Stimulated activated CD8-positive, alpha-beta memory T cell treated with anti-CD3 and anti-CD28 coated beads, Interleukin-7, amount 100 ng/mL, for 4 hours (primary cell): ENCODE results near the gene ZNF652.
A peak's percentile ranks its signal among the peaks of the same experiment; 100 is the strongest.
"Not testable (repeated sequence)": the region's sequence is repeated elsewhere in the genome, so short reads cannot be mapped to it uniquely, and the experiment has no call there.

Source experiments
- DNase-seq, 2 donors: peaks; one replicate each; pipeline ENCODE4 v3.0.0-alpha.2; 2020; ENCODE audit warnings: low read depth in 2 of 2

Gene ZNF652

DNA sequence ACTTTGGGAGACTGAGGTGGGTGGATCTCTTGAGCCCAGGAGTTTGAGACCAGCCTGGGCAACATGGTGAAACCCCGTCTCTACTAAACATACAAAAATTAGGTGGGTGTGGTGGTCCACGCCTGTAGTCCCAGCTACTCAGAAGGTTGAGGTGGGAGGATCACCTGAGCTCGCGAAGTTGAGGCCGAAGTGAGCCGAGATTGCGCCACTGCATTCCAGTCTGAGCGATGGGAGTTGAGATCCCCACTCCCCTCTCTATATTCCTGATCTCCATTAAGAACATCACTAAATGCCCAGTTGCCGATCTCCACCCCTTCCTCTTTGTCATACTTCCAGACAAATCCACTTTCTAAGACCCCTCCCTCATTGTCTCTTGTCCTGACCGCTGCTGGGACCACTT, 24.3 kb upstream of the ZNF652 start:
- DNase-seq = no peak

DNA sequence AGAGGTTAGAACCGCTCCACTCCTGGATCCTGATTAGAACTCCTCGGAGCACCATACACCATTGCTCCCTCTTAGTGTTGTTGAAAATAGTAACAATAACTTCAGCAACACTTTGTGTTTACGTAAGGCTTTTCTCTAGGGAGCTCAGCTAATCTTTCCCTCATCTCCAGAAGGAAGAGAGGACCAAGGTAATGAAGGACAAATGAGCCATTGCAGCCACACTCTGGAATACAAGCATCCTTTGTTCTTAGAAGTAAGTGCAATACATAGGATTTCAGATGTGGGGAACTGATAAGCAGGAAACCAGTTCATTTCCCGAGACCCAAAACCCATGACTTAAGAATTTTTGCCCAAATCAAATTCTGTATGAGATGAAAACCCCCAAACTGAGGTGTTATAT, 22.9 kb upstream of the ZNF652 start:
- DNase-seq = no peak

DNA sequence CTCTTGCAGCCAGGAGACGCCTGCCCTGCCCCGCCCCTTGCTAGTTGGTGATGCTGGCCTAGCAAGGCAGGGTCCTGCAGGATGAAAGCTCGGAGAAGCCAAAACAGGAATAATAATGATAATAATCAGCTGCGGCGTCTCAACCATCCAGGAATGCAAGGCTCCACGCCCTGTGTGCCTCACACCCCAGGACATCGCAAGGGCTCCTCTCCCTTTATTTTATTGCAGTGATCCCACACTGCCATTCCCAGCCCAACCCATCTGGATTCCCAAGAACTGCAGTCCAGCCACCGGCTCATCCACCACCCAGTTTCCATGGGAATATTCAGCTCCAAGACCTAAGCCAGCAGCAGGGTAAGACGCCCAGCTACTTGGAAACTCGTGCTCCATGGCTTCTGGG, 21.0 kb upstream of the ZNF652 start:
- no peak for DNase-seq

GRCh38 chr17:49382556-49382955, 20.5 kb upstream of the ZNF652 start:
- no peak for DNase-seq

DNA sequence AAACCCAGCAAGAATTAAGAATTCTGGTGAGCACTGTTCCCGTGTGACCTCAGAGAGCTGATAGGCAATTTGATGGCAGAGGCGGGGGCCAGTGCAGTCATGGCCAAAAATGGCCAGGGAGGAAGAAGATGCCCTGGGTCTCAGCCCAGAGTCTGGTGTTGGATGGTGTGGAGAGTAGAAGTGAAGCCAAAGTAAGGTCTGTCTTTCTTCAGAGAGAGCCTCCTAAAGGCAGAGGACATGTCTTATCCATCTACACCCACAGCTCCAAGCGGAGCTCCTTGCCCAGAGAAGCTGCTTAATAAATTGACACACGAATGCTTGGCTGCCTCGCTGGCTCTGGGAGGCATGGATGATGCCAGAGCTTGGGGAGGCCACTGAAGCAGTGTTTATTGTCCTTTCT, 19.7 kb upstream of the ZNF652 start:
- DNase-seq = no peak

DNA sequence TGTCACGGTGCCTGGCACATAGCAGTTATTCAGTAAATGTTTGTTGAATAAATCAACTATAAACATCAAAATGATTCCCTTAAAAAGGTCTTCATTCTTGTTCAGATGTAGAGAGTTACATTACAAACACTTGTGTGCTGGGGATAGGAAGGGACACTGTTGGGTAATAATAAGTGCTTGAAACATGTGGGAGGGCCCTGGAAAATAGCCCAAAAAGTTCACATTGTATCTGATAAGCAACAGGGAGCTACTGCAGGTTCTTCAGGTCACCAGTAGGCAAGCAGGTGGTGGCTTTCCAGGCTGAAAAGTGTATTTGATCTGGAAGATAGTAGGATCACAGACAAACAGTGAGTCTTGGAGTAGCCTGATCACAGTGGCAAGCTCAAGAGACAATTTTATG, 19.0 kb upstream of the ZNF652 start:
- DNase-seq = no peak

DNA sequence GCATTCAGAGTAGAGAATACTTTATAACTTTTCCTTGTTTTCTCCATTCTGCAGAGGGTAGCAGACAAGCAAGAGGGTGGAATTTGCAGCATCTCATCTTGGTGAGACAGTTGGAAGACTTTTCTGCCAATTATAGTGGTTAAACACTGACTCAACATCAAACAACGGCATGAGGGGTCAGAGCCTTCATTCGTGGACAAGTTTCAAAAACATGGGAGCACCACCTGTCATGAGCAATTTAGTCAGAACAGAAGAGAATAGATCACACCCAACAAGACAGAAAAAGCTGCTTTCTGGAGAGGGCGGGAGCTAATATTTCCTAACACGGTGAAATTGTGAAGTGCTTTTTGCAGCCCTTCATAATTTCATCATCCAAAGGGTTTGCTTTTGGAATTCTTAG, 17.9 kb upstream of the ZNF652 start:
- DNase-seq = no peak

GRCh38 chr17:49378311-49378710, 16.3 kb upstream of the ZNF652 start:
- no peak for DNase-seq

- DNase-seq = no peak
Measured at GRCh38 chr17:49375544-49375943, 13.5 kb upstream of the ZNF652 start.

DNA sequence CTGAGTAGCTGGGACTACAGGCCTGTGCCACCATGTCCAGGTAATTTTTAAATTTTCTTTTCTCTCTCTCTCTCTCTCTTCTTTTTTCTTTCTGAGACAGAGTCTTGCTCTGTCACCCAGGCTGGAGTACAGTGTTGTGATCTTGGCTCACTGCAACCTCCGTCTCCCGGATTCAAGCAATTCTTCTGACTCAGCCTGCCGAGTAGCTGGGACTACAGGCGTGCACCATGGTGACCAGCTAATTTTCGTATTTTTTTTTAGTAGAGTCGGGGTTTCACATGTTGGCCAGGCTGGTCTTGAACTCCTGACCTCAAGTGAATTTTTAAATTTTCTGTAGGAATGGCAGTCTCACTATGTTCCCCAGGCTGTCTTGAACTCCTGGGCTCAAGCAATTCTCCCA, 11.1 kb upstream of the ZNF652 start:
- no peak for DNase-seq

DNA sequence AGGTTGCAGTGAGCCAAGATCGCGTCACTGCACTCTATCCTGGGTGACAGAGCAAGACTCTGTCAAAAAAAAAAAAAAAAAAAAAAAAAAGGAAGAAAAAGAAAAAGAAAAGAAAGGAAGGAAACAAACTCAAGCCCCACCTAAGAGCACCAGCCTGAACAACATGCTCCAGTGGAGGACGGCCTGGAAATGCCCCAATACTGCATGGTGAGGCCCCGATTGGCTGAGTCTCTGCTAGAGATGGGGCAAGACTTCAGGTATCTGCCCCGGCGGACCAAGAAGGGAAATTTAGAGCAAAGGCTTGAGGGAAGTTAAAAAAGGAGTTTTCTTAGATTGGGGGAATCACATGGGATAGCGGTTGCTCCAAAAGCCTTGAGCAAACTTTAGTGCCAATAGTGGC, 10.4 kb upstream of the ZNF652 start:
- no peak for DNase-seq

DNA sequence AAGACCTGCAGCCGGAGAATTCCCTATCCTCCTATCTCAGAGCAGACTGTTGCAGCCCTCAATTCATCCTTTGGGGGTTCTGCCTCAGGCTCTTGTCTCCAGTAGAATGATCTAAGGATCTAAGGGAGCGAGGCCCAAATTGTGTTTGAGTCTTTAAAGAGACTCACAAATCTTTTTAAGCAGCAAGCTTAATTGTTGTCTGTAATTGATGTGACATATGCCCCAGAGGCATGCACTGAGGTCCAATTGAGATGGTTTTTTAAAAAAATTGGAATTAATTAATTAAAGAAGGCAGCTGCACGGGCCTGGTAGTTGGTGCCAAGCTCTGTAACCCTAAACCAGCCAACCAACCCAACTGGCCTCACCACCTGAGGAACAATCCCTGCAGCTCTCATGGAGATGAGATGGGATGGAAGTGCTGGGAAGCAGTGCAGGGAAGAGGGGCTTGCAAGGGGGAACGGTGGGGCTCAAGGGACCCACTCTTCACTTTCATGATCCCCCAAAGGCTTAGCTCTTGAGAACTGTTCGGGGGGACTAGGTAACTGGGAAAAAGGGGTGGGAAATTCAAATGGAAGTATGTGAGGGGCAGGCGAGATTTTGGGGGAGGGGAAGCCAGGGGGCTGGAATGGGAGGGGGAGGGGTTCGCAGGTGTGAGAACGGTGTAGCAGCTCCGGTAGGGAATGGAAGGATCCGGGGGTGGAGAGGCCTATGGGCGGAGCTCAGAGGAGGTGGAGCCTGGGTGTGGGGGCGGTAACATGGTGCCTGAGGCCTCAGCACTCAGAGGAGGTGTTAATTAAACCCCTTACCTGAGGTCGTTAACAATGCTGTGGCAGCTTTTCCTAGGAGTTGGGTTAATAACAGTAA, 9.2 kb upstream of the ZNF652 start:
- DNase-seq = no peak

DNA sequence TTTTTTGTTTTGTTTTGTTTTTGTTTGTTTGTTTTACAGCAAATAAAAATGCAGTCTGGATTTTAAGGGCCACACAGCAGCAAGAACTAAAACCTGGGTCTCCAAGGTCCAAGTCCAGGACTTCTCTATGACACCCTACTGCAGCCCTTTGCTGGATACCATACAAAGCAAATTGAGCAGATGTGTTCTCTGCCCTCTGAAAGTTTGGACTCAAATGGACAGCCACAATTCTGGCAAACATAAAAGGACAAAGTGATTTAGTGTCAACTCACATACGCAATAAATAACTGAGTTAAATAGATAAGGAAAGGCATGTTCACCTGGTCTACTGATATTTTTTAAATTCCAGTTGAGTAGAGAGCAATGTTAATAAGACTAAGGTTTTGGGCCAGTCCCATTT, 7.7 kb upstream of the ZNF652 start:
- no peak for DNase-seq

DNA sequence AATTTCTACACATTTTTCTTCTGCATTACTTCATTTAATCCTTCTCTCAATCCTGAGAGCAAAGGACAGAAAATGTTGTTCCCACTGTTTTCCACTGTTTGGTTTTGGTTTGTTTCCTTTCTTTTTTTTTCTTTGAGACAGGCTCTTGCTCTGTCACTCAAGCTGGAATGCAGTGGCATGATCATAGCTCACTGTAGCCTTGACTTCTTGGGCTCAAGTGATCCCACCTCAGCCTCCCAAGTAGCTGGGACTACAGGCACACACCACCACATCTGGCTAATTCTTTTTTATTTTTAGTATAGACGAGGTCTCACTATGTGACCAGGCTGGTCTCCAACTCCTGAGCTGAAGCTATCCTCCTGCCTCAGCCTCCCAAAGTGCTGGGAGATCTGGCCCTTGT, 7.0 kb upstream of the ZNF652 start:
- no peak for DNase-seq

- peak in 1 of 2 donors; percentile 25 for DNase-seq
Measured at GRCh38 chr17:49365667-49366066, 3.6 kb upstream of the ZNF652 start.

DNA sequence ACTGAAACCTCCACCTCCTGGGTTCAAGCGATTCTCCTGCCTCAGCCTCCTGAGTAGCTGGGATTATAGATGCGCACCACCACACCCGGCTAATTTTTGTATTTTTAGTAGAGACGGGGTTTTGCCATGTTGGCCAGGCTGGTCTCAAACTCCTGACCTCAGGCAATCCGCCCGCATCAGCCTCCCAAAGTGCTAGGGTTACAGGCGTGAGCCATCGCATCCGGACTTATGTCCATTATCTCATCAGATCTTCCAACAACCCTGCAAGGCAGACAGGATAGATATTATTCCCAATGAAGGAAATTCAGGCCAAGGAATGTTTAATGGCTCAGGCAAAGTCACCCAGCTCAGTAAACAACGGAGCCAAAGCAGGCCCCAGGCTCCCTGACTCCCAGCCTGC, 3.1 kb upstream of the ZNF652 start:
- not testable (repeated sequence) for DNase-seq

- no peak for DNase-seq
Measured at GRCh38 chr17:49364119-49364518, 2.1 kb upstream of the ZNF652 start.

- DNase-seq = no peak
Measured at GRCh38 chr17:49363251-49363650, 1.2 kb upstream of the ZNF652 start.

GRCh38 chr17:49362723-49363117, 670 bp upstream of the ZNF652 start:
- DNase-seq = no peak

GRCh38 chr17:49361129-49361901, 735 bp downstream of the ZNF652 start:
- DNase-seq = peak; percentile 69 to 80

GRCh38 chr17:49360796-49361128, 1.3 kb downstream of the ZNF652 start:
- peak in 1 of 2 donors; percentile 33 for DNase-seq

DNA sequence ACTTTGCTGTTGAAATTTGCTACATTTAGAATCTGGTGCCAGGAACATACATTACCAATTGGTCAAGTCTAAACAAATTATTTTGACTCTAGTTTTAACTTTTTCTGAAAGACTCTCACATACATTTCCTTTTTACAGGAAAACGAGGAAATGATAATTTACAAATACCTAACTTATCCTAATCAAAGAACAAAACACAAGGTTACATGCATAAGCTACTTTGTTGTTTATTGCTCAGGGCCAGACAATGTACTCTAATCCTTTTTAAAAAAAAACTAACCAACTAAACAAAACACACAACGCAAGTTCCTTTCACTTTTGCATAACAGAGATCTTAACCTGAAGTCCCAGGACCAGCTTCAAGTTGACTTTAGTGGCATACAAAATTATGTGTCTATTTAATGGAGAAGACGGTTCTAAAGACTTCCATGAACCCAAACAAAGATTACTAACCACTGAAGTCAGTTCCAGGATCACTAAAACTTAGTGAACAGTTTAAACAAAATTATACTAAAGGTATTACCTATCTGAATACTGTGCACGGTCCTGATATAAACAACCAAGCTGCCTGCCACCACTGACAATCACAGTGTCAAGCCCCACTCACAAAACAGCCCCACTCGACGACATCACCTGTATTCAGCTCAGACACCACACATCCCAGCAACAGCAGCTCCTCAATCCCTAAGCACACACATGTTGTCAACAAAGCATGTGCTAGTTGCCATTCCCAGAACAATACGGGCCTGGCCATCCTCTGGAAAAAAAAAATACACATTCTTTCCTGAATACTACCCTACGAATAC, 1.9 kb downstream of the ZNF652 start:
- DNase-seq = peak in 1 of 2 donors; percentile 3
